Measurements from ENCODE around the gene RNF31.

The RNF31 gene

DNA sequence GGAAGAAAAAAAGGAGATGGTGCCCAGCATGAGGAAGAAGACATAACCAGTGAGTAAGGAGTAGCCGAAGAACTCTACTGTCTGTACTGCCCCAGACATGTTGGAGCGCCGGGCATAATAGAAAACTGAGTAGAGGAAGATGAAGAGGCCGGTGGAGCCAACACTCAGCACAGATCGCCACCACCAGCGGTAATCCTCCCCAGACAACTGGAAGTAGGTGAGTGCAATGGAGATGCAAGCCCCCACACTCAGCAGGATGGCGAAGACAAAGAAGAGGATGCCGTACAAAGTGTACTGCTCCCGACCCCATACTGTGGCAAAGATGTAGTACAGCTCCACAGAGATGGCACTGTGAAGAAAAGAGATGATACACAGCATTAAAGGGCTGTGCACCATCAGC, 42.2 kb downstream of the RNF31 start:
- no peaks in the 10 kb centered on the region for H3K9me3 ChIP-seq (ENCODE audit: control insufficient read depth in 2 of 2, low read length in 2 of 2)
- no peak overlapping the region for H3K4me3 ChIP-seq (ENCODE audit: low read length in 2 of 2)
- peaks cover 28 to 47% of the 10 kb centered on the region in 2 donors for H3K36me3 ChIP-seq (ENCODE audit: control insufficient read depth in 2 of 2, insufficient read depth in 2 of 2, low read length in 2 of 2)
- H3K27me3 ChIP-seq (ENCODE audit: control insufficient read depth in 2 of 2, insufficient read depth in 2 of 2, low read length in 2 of 2): no peaks in the 10 kb centered on the region
- no peak overlapping the region for H3K9ac ChIP-seq (ENCODE audit: low read depth in 1 of 2, low read length in 2 of 2)
- peaks cover 14% of the 10 kb centered on the region in 2 donors for H3K4me1 ChIP-seq (ENCODE audit: control insufficient read depth in 2 of 2, insufficient read depth in 2 of 2, low read length in 2 of 2)
- H3K27ac ChIP-seq (ENCODE audit: low read depth in 2 of 2, low read length in 2 of 2): no peak overlapping the region

DNA sequence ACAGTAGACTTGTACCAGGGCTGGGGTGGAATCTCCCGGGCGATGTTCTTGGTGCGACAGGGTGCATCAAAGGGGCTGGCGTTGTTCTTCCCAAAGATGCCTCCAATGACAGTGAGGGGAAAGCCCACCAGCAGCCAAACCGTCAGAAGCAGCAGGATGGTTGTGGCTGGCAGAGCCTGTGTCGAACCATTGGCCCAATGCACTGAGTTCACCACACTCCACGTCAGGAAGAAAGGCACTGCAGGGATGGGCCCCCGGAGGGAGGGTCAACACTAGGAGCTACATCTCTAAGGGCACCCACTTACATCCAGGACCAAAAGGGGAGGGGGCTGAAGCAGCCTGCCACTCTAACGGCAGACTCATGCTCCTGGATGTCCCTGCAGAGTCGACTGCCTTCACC, 43.1 kb downstream of the RNF31 start:
- Histone ChIP-seq H3K9me3 (ENCODE audit: control insufficient read depth in 2 of 2, low read length in 2 of 2) (no peaks in the 10 kb centered on the region), H3K27ac (ENCODE audit: low read depth in 2 of 2, low read length in 2 of 2) (no peak overlapping the region), H3K36me3 (ENCODE audit: control insufficient read depth in 2 of 2, insufficient read depth in 2 of 2, low read length in 2 of 2) (peaks cover 25 to 37% of the 10 kb centered on the region in 2 donors), H3K27me3 (ENCODE audit: control insufficient read depth in 2 of 2, insufficient read depth in 2 of 2, low read length in 2 of 2) (no peaks in the 10 kb centered on the region), H3K4me1 (ENCODE audit: control insufficient read depth in 2 of 2, insufficient read depth in 2 of 2, low read length in 2 of 2) (peaks cover 19 to 20% of the 10 kb centered on the region in 2 donors), H3K4me3 (ENCODE audit: low read length in 2 of 2) (no peak overlapping the region), H3K9ac (ENCODE audit: low read depth in 1 of 2, low read length in 2 of 2) (no peak overlapping the region)

DNA sequence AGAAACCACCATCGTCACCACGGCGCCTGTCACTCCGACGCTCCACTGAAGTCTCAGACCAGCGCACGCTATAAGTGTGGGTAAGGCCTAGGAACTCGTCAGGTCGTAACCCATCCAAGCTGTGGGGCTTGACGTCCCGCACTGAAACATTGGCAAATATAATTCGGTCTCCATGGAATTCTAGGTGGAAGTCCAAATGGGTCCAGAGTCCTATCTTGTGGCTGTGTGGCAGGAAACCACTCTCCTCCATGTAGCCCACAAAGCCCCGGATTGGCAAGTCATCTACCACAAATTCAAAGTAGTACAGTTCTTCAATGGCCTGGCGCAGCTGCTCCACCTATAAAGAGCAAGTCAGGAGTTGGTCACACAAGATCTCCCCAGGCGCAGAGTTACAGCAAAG, 45.6 kb downstream of the RNF31 start:
- H3K9ac ChIP-seq (ENCODE audit: low read depth in 1 of 2, low read length in 2 of 2): no peak overlapping the region
- H3K9me3 ChIP-seq (ENCODE audit: control insufficient read depth in 2 of 2, low read length in 2 of 2): no peaks in the 10 kb centered on the region
- H3K36me3 ChIP-seq (ENCODE audit: control insufficient read depth in 2 of 2, insufficient read depth in 2 of 2, low read length in 2 of 2): peaks cover 19 to 22% of the 10 kb centered on the region in 2 donors
- no peak overlapping the region for H3K4me3 ChIP-seq (ENCODE audit: low read length in 2 of 2)
- H3K27me3 ChIP-seq (ENCODE audit: control insufficient read depth in 2 of 2, insufficient read depth in 2 of 2, low read length in 2 of 2): no peaks in the 10 kb centered on the region
- peaks cover 19 to 29% of the 10 kb centered on the region in 2 donors for H3K4me1 ChIP-seq (ENCODE audit: control insufficient read depth in 2 of 2, insufficient read depth in 2 of 2, low read length in 2 of 2)
- H3K27ac ChIP-seq (ENCODE audit: low read depth in 2 of 2, low read length in 2 of 2): no peak overlapping the region

DNA sequence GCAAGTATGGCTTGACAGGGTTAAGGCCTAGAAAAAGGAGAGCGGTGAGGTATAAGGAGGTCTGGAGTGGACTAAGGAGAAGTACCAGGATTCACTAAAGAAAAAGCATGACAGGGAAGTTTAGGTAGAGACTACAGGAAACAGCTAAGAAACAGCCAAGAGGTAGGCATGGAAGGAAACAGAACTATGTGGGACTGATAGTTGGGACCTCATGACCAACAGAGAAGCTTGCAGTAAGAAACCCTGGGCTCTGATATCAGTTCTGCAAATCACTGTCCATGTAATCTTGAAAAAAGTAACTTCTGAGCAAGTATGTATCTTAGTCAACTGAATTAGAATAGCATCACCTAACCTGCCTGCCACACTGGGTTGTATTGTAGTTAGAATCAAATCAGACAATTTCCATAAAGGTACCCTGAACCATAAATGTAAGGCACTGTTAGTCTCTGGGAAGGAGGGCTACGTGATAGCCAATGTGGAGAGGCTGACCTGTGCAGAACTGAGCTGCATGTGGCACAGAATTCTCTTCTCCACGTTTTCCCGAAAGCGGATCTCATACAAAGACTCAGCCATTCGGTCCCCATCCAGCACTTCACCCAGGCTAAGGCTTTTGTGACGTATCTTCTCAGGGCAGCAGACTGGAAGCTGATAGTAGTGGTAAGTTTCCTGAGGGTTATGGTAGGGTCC, 47.0 kb downstream of the RNF31 start:
- Histone ChIP-seq H3K4me3 (ENCODE audit: low read length in 2 of 2) (peak overlapping the region; percentile 87 to 93), H3K36me3 (ENCODE audit: control insufficient read depth in 2 of 2, insufficient read depth in 2 of 2, low read length in 2 of 2) (peaks cover 19 to 22% of the 10 kb centered on the region in 2 donors), H3K27ac (ENCODE audit: low read depth in 2 of 2, low read length in 2 of 2) (peak overlapping the region in 1 of 2 donors; percentile 97), H3K9me3 (ENCODE audit: control insufficient read depth in 2 of 2, low read length in 2 of 2) (no peaks in the 10 kb centered on the region), H3K4me1 (ENCODE audit: control insufficient read depth in 2 of 2, insufficient read depth in 2 of 2, low read length in 2 of 2) (peaks cover 19 to 31% of the 10 kb centered on the region in 2 donors), H3K9ac (ENCODE audit: low read depth in 1 of 2, low read length in 2 of 2) (peak overlapping the region; percentile 83 to 99), H3K27me3 (ENCODE audit: control insufficient read depth in 2 of 2, insufficient read depth in 2 of 2, low read length in 2 of 2) (no peaks in the 10 kb centered on the region)

DNA sequence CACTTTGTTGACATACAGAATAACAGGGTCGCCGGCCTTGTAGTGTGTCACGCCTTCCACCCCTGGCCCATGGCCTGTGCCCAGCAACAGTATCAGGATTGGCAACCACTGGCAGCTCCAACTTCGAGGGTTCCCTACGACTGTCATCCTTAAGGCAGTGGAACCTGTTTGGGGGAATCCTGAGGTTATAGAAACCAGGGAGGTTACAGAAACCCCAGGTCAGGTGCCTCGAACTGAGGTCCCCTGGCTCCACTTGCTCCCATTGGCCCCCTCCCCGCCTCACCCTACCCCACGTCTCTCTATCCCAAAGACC, 47.5 kb downstream of the RNF31 start:
- Histone ChIP-seq H3K27ac (ENCODE audit: low read depth in 2 of 2, low read length in 2 of 2) (peak overlapping the region; percentile 96 to 97), H3K27me3 (ENCODE audit: control insufficient read depth in 2 of 2, insufficient read depth in 2 of 2, low read length in 2 of 2) (no peaks in the 10 kb centered on the region), H3K9ac (ENCODE audit: low read depth in 1 of 2, low read length in 2 of 2) (peak overlapping the region; percentile 83 to 99), H3K4me1 (ENCODE audit: control insufficient read depth in 2 of 2, insufficient read depth in 2 of 2, low read length in 2 of 2) (peaks cover 19 to 31% of the 10 kb centered on the region in 2 donors), H3K36me3 (ENCODE audit: control insufficient read depth in 2 of 2, insufficient read depth in 2 of 2, low read length in 2 of 2) (peaks cover 16 to 24% of the 10 kb centered on the region in 2 donors), H3K4me3 (ENCODE audit: low read length in 2 of 2) (peak overlapping the region; percentile 87 to 93), H3K9me3 (ENCODE audit: control insufficient read depth in 2 of 2, low read length in 2 of 2) (no peaks in the 10 kb centered on the region)

DNA sequence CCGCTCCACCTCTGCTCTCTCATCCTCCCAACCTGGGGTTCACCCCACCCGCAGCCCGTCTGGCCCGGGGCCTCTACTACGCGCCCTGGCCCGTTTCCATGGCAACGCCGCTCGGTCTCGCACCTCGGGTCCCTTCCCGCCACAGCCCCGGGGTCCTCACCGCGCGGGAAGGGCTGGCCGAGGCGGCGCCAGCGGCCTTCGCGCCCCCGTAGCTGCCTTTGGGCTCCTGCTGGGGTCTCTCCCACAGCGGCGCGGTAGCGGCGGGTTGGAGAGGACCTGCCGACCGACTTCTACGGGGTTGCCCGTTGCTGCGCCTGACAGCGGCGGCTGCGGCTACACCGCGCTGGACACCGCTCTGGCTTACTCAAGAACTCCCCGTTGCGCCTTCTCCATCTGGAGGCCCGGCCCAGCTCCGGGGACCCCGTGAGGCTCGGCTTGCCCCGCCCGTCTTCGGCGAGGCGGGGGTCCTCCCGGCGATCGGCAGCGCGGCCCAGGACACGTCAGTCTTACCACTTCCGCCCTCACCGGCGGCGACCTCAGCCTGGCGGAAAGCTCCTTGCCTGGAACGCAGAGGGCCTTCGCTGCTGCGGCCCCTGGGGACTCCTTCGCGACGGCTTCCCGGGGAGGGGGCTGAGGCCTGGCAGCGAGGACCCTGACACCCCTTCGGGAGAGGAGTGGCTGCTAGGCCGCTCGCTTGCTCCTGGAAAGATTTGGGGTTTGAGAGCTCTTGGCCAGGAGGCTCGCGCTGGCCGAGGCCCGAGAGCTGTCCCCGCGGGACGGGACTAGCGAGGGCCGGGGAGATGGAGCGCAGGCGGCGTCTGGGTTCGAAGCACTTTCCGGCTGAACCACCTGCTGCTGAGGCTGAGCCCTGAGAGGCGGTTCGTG, 48.1 kb downstream of the RNF31 start, which contains the start of gene TM9SF1:
Gene TM9SF1 (minus strand): TSS at position 256 of the 885 bp plus-strand sequence. CDS start 422 bp downstream, outside the sequence.
- Histone ChIP-seq H3K27me3 (ENCODE audit: control insufficient read depth in 2 of 2, insufficient read depth in 2 of 2, low read length in 2 of 2) (no peaks in the 10 kb centered on the region), H3K4me1 (ENCODE audit: control insufficient read depth in 2 of 2, insufficient read depth in 2 of 2, low read length in 2 of 2) (peaks cover 19 to 31% of the 10 kb centered on the region in 2 donors), H3K36me3 (ENCODE audit: control insufficient read depth in 2 of 2, insufficient read depth in 2 of 2, low read length in 2 of 2) (peaks cover 14 to 25% of the 10 kb centered on the region in 2 donors), H3K9me3 (ENCODE audit: control insufficient read depth in 2 of 2, low read length in 2 of 2) (no peaks in the 10 kb centered on the region), H3K9ac (ENCODE audit: low read depth in 1 of 2, low read length in 2 of 2) (peak within 1 kb of the TSS; percentile 83 to 99), H3K4me3 (ENCODE audit: low read length in 2 of 2) (peak within 1 kb of the TSS; percentile 87 to 93), H3K27ac (ENCODE audit: low read depth in 2 of 2, low read length in 2 of 2) (peak within 1 kb of the TSS; percentile 96 to 97)

DNA sequence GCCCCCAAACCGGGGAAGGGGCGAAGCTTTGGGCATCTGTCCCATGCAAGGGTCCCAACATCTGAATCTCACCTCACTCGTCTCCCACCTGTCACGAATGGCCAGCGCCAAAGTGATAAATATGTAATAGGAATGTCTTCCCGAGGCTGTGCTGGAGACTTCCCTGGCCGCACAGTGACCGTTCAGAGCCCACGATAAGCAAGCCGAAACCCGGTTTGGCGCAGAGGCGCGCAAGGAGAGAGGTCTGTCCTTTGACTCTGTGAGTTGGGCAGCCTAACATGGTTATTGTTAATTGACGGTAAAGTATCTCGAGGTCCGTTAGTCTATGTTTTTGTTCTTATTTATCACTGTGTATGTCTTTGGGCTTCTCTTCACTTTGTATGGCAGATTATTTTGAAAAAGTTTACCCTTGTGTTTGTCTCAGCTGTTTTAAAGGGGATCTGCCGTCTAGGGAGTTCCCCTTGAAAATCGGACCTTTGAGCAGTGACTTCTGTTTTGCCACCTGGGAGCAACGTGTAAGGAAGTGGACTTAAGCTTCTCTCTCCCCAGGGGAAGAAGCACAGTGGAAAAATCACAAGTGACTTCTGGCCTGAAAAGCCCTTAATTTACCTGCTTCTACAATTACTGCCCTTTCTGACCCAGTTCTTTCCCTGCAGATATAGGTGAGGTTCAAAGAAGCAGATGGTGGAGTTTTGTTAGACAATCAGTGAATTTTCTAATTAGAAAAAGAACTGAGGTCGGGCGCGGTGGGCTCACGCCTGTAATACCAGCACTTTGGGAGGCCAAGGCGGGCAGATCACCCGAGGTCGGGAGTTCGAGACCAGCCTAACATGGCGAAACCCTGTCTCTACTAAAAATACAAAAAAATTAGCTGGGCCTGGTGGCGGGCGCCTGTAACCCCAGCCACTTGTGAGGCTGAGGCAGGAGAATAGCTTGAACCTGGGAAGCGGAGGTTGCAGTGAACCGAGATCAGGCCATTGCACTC, 49.1 kb downstream of the RNF31 start:
- H3K9me3 ChIP-seq (ENCODE audit: control insufficient read depth in 2 of 2, low read length in 2 of 2): no peaks in the 10 kb centered on the region
- peaks cover 19 to 31% of the 10 kb centered on the region in 2 donors for H3K4me1 ChIP-seq (ENCODE audit: control insufficient read depth in 2 of 2, insufficient read depth in 2 of 2, low read length in 2 of 2)
- H3K36me3 ChIP-seq (ENCODE audit: control insufficient read depth in 2 of 2, insufficient read depth in 2 of 2, low read length in 2 of 2): peaks cover 14 to 22% of the 10 kb centered on the region in 2 donors
- H3K27me3 ChIP-seq (ENCODE audit: control insufficient read depth in 2 of 2, insufficient read depth in 2 of 2, low read length in 2 of 2): no peaks in the 10 kb centered on the region
- peak overlapping the region; percentile 83 to 99 for H3K9ac ChIP-seq (ENCODE audit: low read depth in 1 of 2, low read length in 2 of 2)
- peak overlapping the region; percentile 87 to 93 for H3K4me3 ChIP-seq (ENCODE audit: low read length in 2 of 2)
- H3K27ac ChIP-seq (ENCODE audit: low read depth in 2 of 2, low read length in 2 of 2): peak overlapping the region; percentile 96 to 97

DNA sequence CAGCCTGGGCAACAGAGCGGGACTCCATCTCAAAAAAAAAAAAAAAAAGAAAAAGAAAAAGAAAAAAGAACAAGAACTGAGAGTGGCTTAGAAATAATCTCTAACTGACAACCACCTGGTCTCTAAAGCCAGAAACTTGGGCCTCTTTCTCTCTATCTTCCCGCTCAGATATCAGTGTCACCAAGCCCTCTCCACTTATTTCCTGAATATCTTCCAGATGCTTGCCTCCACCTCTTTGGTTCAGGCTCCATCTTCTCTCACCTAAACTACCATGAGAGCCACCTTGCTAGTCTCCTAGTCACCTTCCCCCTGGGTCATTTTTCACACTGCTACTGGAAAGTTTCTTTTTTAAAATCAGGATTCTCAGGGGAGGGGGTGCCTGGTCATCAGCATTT, 49.8 kb downstream of the RNF31 start:
- H3K27me3 ChIP-seq (ENCODE audit: control insufficient read depth in 2 of 2, insufficient read depth in 2 of 2, low read length in 2 of 2): no peaks in the 10 kb centered on the region
- H3K4me3 ChIP-seq (ENCODE audit: low read length in 2 of 2): peak overlapping the region in 1 of 2 donors; percentile 5
- peak overlapping the region in 1 of 2 donors; percentile 26 for H3K9ac ChIP-seq (ENCODE audit: low read depth in 1 of 2, low read length in 2 of 2)
- H3K36me3 ChIP-seq (ENCODE audit: control insufficient read depth in 2 of 2, insufficient read depth in 2 of 2, low read length in 2 of 2): peaks cover 9 to 15% of the 10 kb centered on the region in 2 donors
- H3K27ac ChIP-seq (ENCODE audit: low read depth in 2 of 2, low read length in 2 of 2): no peak overlapping the region
- H3K9me3 ChIP-seq (ENCODE audit: control insufficient read depth in 2 of 2, low read length in 2 of 2): no peaks in the 10 kb centered on the region
- peaks cover 19 to 31% of the 10 kb centered on the region in 2 donors for H3K4me1 ChIP-seq (ENCODE audit: control insufficient read depth in 2 of 2, insufficient read depth in 2 of 2, low read length in 2 of 2)

DNA sequence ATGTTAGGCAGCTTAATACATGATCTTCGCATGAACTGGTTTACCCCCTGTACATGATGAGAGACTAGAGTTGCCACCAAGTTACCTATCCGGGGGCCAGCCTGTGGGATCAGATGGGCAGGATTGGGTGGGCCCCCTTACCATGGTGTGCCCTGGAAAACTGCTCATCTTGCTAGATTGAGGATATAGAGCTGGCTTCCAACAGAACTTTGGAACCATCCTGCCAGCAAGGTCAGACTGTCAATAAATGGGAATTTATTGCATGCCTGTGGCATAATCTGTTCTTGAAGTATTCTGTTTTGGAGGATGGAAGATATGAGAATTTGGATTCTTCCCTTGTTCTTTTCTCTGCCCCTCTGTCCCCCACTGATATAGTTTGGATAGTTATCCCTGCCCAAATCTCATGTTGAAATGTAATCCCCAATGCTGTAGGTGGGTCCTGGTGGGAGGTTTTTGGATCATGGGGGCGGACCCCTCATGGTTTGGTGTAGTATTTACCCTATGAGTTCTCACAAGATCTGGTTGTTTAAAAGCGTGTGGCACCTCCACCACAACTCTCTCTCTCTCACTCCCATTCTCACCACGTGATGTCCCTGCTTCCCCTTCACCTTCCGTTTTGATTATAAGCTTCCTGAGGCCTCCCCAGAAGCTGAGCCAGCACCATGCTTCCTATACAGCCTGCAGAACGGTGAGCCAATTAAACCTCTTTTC, 51.7 kb downstream of the RNF31 start:
- no peaks in the 10 kb centered on the region for H3K27me3 ChIP-seq (ENCODE audit: control insufficient read depth in 2 of 2, insufficient read depth in 2 of 2, low read length in 2 of 2)
- peak overlapping the region; percentile 42 to 52 for H3K27ac ChIP-seq (ENCODE audit: low read depth in 2 of 2, low read length in 2 of 2)

More for the DNA sequence above, 51.7 kb downstream of the RNF31 start:
- peaks cover 4 to 7% of the 10 kb centered on the region in 2 donors for H3K36me3 ChIP-seq (ENCODE audit: control insufficient read depth in 2 of 2, insufficient read depth in 2 of 2, low read length in 2 of 2)
- H3K4me3 ChIP-seq (ENCODE audit: low read length in 2 of 2): no peak overlapping the region
- no peaks in the 10 kb centered on the region for H3K9me3 ChIP-seq (ENCODE audit: control insufficient read depth in 2 of 2, low read length in 2 of 2)
- H3K4me1 ChIP-seq (ENCODE audit: control insufficient read depth in 2 of 2, insufficient read depth in 2 of 2, low read length in 2 of 2): peaks cover 19 to 30% of the 10 kb centered on the region in 2 donors
- H3K9ac ChIP-seq (ENCODE audit: low read depth in 1 of 2, low read length in 2 of 2): peak overlapping the region in 1 of 2 donors; percentile 17

All from mucosa of rectum (tissue), 2 donors.